HG03045 (cell line): ENCODE measurements around the gene ACTRT2.

Source experiments
- ATAC-seq: cut with Tn5 transposase; IDR thresholded peaks from one replicate; pipeline ENCODE4 v1.9.1; 2021; ENCODE audit warnings: mild to moderate bottlenecking, moderate library complexity; ENCODE audit not compliant: unreplicated experiment

ACTRT2 gene

DNA sequence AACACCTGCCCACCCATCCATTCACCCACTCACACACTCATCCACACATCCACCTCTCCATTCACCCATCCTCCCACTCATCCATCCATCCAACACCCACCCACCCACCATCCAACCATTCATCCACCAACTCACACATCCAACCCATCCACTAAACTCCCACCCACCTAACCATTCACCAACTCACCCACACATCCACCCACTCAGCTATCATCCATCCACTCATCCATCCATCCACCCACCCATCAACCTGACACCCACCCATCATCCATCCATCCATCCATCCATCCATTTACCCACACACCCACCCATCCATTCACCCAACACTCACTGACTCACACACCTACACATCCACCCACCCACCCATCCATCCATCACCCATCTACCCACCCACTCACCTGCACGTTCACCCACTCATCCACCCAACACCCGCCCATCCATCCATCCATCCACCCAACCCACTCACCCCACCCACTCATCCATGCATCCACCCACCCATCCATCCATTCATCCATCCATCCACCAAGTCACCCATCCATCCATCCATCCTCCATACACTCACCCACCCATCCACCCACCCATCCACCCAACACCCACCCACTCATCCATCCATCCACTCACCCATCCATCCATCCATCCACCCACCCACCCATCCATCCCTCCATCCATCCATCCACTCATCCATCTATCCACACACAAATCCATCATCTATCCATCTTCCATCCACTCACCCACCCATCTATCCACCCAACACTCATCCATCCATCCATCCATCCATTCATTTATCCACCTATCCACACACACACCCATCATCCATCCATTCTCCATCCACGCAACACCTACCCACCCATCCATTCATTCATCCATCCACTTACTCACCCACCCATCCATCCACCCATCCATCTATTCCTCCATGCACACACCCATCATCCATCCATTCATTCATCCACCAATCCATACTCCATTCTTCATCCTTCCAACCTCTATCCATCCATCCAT lies 30.3 kb downstream of the ACTRT2 start:
- ATAC-seq = no peak

DNA sequence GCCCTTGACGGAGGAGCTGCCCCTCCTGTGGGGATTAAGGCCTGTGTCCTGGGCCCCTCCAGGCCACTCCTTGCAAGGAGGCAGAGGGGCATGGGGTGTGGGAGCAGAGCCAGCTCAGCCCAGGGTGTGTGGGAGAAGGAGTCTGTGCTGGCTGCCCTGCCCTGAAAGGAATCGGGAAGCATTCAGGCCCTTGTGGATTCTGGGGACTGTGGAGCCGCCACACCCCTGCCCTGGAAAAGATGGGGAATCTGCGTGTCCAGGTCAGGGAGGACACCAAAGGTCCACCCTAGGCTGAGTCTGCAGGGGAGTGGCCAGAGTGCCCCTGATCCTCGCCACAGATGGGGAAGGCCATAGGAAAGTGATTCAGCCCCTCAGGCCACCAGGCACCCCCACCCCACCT lies 31.2 kb downstream of the ACTRT2 start:
- no peak for ATAC-seq

DNA sequence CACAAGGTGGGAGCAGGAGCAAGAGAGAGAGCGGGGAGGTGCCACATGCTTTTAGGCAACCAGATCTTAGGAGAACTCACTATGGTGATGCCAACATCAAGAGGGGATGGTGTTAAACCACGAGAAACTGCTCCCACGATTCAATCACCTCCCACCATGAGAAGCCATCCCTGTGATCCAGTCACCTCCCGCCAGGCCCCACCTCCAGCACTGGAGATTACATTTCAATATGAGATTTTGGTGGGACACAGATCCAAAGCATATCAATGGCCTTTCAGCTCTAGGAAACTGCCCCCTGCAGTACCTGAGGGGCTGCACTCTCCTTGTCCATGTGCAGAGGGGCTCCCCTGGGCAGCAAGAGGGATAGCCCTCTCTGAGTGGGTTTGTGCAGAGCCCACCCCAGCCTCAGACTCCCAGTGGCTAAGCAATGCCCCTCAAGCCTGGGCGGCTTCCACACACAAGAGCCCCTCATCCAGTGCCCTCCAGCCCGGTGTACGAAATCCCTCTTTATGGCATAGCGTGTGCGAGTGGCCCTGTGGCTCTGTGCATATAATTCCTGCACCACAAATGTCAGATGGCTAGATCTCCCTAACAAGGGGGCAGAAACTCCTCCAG lies 32.2 kb downstream of the ACTRT2 start:
- no peak for ATAC-seq

DNA sequence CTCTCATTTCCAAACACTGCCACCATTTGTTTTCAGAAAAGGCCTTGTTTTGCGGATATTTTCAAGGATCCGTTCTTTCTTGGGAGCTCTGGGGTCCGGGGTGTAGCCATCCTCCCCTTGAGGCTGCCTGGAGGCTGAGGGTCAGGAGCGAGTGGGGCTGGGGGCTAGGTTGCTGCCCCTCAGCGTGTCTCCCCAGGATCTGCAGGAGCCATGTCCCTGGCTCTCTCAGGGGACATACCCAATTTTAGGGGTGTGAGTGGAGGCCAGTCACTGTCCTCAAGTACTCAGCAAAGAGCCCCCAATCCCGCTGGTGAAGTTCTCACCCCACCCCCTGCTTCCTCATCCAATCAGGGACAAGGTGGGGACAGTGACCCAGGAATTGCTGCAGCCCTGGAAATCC lies 32.7 kb downstream of the ACTRT2 start:
- no peak for ATAC-seq

DNA sequence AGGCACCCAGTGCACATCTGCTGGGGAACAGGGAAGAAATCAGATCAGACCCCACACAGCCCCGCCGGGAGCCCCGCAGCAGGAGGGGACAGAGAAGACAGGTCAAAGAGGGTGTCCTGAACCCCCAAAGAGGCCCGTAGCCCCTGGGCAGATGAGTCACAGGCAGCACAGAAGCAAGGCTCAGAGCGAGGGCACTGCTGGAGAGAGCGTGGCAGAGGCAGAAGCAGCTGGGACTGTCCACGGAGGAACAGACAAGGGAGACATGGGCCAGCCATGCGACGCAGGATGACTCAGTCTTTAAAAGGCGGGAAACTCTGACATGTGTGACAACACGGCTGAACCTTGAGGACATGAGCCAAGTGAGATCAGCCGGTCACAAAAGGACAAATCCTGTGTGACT lies 33.2 kb downstream of the ACTRT2 start:
- ATAC-seq = no peak

DNA sequence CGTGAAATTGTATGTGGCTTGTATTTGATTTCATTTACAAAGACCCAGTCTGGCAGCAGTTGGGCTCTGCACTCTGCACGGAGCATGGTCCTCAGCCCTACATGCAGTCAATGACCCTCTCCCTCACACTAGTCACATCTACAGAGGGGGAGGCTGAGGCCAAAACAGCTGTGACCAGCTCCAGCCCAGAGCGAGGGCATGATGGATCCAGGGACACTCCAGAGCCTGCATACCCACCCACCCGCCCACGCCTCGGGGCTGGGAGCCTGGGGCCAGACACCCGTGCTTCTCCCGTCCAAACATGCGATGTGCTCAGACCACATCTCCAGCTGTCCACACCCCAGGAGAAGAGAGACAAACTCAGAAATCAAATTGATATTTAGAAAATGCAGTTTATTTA lies 33.8 kb downstream of the ACTRT2 start:
- ATAC-seq = no peak

DNA sequence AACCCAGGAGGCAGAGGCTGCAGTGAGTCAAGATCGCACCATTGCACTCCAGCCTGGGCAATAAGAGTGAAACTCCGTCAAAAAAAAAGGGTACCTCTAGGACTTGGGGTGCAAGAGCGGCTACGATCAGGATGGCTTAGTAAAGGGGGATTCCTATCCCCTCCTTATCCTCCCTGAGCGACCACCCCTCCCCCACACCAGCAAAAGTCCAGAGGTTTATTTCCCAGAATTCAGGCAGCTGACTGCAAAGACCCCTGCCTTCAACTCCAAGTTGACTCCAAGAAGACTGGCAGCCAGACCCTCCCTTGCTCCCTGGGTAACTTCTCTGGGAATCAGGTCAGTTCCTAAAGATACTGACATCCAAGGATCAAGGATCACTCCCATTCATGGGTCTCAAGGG lies 35.4 kb downstream of the ACTRT2 start:
- no peak for ATAC-seq

DNA sequence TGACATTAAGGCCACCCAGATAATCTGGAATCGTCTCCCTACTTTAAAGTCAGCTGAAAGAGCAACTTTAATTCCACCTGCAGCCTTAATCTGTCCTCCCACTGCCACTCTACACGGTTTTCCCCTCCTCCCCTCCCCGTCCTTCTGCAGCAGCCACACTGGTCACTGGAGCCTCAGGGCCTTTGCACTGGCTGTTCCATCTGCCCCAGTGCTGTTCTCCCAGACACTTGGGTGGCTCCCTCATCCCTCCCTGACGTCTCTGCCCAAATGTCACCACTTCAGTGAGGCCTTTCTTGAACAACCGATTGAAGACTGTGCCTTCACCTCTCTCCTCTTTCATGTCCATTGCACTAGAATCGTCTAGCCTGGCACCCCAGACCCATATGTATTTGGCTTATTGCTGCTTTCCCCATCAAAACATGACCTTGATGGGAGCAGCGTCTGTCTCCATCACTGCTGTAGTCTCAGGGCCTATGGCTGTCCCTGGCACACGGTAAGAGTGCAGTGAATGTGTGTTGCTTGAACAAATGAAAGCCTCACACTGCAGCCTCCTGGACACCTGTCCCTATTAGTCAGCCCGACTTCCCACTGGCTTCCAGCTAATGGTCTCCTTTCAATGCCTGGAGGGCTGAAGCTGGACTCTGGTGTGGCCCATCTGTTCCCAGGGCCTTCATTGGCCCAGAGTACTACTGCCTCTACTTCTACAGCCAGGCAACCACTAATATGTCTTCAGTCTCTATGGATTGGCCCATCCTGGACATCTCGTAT lies 37.2 kb downstream of the ACTRT2 start:
- no peak for ATAC-seq

DNA sequence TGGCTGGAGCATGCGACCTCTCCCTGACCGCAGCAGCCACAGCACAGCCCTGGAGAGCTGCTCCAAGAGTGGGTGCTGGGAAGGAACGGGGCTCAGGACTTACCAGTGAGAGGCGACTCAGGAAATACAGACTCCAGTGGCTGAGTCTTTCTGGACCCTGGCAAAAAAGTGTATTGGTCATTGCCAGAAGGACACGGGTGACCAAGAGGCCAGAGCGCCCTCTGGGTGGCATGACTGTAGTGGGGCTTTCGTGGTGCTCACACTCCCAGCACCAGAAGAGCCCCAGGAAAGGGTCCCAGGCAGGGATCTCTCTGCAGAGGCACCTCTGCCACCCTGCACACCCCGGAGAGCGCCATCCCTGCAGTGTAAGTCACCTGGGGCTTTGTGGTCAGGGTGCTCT lies 38.9 kb downstream of the ACTRT2 start:
- ATAC-seq = no peak

DNA sequence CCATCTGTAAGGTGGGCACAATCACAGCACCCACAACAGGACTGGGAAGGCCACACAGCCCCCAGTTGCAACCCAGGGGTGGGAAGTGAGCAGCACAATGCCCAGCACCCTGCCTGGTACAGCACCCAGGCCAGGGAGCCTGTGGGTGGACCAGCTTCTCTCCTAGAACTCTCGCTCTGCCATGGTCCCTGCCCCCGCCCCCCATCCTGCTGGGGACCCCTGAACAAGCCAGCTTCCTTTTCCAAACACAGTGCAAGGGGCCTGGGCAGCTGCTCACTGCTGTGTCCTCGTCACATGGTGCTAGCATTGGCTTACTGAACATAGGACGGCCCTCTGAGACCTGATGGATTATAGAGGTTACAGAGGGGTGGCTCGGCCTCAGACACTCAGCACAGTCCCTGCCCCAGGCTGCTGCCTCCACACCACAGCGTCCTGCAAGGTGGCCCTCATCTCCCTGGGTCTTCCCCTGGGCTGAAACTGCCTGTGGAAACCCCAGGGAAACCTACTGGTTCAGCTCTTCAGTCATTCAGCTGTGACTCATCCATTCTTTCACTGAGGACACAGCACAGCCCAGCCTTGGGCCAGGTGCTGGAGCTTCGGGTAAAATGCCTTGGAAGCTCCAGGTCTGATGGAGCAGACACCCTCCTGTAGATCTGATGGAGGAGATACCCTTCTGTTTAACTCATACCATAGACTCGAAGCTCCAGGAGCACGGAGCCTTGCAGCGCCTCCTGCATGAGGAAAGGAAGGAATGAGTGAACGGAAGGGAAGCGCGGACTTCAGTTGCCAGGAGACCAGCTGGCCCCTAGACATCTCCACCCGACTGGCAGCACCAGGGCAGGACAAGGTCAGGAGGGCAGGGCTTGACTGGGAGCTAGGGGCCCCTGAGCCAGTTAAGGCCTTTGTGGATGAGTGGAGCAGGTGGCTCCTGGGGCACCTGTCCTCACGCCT lies 39.6 kb downstream of the ACTRT2 start:
- ATAC-seq = no peak

DNA sequence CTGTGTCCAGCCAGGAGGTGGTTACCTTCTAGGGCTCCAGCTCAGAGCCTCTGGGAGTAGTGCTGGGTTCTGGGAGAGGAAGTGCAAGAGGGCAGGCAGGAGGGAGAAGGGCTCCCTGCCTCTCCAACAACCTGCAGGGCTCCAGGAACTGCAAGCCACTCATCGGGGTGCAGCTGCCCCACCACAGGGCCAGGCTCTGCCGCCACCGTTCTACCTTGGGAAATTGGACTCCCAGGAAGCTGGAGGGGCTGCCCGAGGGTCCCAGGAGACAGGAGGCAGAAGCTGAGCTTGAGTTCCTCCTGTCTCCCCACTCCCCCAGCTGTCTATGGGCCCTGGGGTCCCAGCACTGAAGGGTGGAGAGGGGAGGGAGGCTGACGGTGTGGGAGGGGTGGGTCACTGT lies 40.3 kb downstream of the ACTRT2 start:
- ATAC-seq = no peak

DNA sequence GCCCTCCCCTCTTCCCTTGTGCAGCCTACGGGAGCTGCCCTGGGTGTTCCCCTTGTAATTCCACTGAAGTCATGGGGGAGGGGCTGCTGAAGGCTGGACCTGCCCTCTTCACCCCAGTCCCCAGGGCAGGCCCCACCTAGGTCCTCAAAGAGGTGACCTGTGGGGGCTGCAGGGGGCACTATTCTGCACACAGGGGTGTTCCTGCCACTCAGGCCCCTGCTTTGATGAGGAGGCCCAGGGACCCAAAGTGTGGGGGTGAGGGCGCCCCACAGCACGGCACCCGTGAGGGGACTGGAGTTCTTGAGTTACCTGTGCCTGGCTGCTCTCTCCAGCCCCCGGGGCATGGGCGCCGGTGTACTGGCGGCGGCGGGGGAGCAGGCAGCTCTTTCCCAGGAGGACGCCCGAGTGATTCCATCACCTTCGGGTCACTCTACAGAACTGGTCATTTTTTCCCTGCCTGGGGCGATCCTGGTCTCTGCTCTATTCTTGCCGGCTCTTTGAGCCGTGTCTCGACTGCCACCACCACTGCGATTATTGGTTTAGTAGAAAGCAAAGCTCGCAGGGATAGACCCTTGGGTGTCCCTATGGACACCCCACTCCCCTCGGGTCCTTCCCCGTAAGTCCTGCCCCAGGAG lies 40.8 kb downstream of the ACTRT2 start:
- ATAC-seq = no peak

DNA sequence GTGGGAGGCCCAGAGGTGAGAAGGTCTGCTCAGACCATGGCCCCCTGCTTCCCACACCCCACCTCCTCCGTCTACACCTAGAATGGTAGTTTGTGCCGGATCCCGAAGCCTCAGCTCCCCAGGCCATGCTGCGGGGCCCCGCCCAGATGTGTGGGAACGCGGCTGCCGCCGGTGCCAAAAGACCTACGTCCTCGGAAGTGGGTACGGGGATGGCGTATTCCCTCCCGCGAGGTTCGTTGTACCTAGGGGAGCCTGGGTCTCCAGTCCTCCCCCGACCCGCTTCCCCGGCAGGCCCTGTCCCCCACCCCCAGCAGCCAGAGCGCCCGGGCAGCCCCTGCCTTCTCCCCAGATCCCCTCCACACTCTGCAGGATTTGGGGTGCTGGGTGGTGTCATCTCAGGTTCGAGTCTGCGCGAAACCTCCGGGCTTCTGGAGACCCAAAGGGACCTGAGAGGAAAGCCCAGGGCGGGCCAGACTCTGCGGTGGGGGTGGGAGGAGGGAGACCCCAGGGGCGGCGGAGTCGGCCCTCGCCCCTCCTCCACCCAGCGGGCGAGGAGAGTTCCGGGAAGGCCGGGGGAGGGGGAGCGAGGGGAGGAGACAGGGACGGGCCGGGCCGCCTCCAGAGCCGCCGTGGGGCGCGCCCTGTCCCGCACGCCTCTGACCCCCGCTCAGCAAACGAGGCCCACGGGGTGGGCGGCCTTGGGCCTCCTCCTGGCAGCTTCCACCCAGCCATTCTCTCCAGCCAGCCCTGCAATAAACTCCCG lies 41.5 kb downstream of the ACTRT2 start:
- no peak for ATAC-seq

DNA sequence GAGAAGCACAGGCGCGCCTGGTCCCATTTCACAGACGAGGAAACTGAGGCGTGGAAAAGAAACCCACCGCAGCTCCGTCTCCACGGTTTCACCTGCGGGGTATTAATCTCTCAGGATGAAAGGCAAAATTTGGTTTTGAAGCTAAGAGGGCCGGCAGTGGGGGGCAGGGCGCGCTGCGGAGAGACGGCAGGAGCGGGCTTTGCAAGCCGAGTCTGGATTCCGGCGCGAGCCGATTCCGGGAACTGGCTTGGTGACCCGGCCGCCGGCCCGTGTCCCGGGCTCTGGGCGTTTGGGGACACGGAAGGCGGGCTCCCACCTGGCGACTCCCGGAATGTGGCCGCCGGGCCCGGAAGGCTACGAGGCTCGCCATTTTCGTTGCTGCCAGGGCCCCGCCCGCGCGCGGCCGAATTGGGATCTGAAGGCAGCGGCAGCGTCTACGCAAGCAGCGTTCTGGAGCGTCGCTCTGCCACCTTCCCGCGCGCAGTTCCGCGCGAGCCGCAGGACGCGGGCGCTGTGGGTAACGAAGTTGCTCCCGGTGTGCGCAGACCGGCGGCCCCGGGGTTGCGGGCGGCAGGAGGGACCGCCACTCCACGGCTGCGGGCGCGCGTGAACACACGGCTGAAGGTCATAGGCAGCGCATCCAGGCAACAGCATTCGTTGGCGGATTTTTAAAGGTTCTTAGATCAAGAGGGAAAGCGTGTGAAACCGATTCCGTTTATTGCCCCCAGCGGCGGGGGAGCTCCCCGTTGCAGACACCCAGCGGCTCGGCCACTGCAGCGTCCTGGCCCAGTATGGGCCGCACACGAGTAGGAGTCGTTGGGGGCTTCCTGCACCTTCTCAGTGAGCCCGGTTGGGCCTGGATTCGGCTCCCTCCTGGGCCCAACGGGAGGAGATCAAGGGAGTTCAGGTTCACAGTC lies 42.4 kb downstream of the ACTRT2 start:
- no peak for ATAC-seq

DNA sequence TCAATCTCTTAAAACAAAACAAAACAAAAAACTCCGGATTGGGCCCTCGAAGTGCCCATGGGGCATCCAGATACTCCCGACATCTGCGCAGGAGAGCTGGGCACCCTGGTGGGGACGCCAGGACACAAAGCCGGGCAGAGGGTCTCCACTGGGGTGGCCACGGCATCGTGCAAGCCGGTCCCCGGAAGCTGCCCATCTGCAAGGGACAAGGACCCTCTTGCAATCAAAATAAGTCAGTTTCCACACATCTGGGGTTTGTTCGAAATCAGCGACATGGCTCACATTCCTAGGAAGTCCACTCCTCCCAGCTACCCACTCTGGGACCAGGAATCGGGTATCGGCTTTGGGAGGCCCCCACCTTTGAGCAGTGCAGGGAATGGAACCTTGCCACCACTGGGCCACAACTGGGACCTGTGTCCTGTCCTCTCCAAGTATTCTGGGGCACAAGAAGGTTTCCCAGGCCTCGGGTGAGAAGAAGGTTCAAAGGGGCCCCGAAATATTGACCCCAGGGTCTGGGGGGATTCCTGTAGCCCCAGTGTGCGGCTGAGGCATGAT lies 43.1 kb downstream of the ACTRT2 start:
- ATAC-seq = no peak

DNA sequence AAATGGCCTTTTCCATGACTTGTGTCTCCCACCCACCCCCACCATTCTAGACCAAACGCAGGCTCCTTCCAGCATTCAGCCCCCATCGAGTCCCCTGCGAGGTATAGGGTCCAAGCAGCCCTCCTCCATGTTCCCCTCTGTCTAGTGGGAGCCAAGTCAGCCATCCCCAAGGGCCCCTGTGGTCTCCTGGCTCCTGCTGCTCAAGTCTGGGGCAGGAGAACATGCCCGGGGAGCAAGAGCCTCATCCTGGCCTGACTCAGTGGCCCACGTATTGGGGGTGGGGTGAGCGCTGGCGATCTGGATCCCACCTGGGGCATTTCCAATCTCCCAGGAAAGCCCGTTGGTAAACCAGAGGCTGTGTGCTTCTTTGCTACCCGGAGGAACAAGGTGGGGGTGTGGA lies 43.6 kb downstream of the ACTRT2 start:
- no peak for ATAC-seq

DNA sequence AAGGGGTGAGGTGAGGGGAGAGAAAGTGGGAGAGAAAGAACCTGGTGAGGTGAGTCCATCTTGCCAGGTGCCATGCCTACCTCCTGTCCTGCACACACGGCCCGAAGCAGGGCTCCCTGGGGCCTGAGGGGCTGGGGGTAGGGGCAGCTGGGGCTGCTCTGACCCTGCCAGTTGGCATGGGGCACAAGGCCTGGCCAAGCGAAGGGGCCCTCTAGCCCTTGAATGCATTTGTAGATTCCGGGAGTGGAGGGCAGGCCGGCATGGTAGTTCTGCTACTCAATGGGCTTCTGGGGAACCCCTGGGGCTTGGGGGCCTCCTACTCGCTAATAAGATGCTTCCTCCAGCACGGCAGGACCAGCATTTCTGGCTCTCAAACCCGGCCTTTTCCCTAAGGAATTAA lies 44.1 kb downstream of the ACTRT2 start:
- no peak for ATAC-seq

DNA sequence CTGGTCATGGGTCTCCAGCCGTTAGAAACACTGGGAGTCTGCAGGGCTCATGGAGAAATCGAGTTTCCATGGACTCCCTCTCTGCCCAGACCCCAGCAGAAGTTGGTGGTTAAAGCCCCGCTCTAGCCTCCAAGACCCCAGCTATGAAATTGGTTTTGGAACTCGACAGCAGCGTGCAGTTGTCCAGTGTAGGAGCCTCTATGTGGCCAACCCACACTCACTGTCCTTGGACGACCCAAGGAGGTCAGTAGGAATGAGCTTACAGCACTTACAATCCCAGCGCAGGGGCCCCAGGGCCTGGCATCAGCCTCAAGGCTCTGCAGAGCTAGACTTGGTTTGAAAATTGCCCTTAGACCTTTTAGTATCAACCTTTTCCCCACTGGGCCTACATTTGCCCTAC lies 44.5 kb downstream of the ACTRT2 start:
- no peak for ATAC-seq
